HepG2 (cell line): ENCODE data around the gene NPB. TPM values are rescaled to one million over a fixed set of nuclear protein-coding genes. Genes with fewer than 3 reads are reported as not detected.

Experiments
- ATM ChIP-seq: fragments of 450-650 bp; IDR thresholded peaks from 2 replicates; pipeline ENCODE4 v1.7.1; 2017; ENCODE audit warnings: mild to moderate bottlenecking, borderline replicate concordance
- EP300 ChIP-seq, 3 experiments: sonication (generic) in 1 of 3; formaldehyde crosslinking in 1 of 3; IDR thresholded peaks; 2 replicates each; pipeline versions ENCODE4 v1.5.1 to v1.6.1; 2011 to 2020; ENCODE audit warnings: low read depth in 2 of 3, low read length in 2 of 3, borderline replicate concordance in 1 of 3, improper control_type of control experiment in 1 of 3, mild to moderate bottlenecking in 1 of 3, missing genetic modification reagents in 1 of 3, moderate library complexity in 1 of 3
- HOXA9 ChIP-seq: sonication (generic); formaldehyde crosslinking; IDR thresholded peaks from 2 replicates; pipeline ENCODE4 v1.8.1; 2022; ENCODE audit warnings: missing genetic modification reagents, mild to moderate bottlenecking, moderate library complexity, borderline replicate concordance
- HOXD1 ChIP-seq: sonication (generic); formaldehyde crosslinking; IDR thresholded peaks from 2 replicates; pipeline ENCODE4 v1.5.0; 2020; ENCODE audit warnings: missing genetic modification reagents
- JUNB ChIP-seq: sonication (generic); formaldehyde crosslinking; IDR thresholded peaks from 2 replicates; pipeline ENCODE4 v1.8.0; 2022; ENCODE audit warnings: missing genetic modification reagents, mild to moderate bottlenecking, borderline replicate concordance
- NONO ChIP-seq, 2 experiments: fragments of 450-650 bp in 1 of 2; sonication (generic) in 1 of 2; formaldehyde crosslinking in 1 of 2; IDR thresholded peaks in 1 of 2; conservative IDR thresholded peaks in 1 of 2; 2 replicates each; pipeline versions ENCODE4 v1.6.1 to v1.8.0; 2017 to 2022; ENCODE audit warnings: mild to moderate bottlenecking in 1 of 2, missing genetic modification reagents in 1 of 2, moderate library complexity in 1 of 2
- PAWR ChIP-seq: sonication (generic); formaldehyde crosslinking; IDR thresholded peaks from 2 replicates; pipeline ENCODE4 v1.4.0; 2020; ENCODE audit warnings: missing genetic modification reagents, mild to moderate bottlenecking, borderline replicate concordance
- RARA ChIP-seq: IDR thresholded peaks from 2 replicates; pipeline ENCODE4 v1.6.1; 2016; ENCODE audit warnings: missing genetic modification reagents, missing compliant biosample characterization
- RBAK ChIP-seq: sonication (generic); formaldehyde crosslinking; IDR thresholded peaks from 2 replicates; pipeline ENCODE4 v1.5.1; 2020; ENCODE audit warnings: mild to moderate bottlenecking, missing genetic modification reagents
- REPIN1 ChIP-seq: sonication (generic); formaldehyde crosslinking; IDR thresholded peaks from 2 replicates; pipeline ENCODE4 v1.8.0; 2022; ENCODE audit warnings: missing genetic modification reagents, low read depth, mild to moderate bottlenecking, borderline replicate concordance
- RFX5 ChIP-seq: IDR thresholded peaks from 2 replicates; pipeline ENCODE4 v1.6.1; 2011; ENCODE audit warnings: low read depth, low read length, improper control_type of control experiment
- SNAPC2 ChIP-seq: sonication (generic); formaldehyde crosslinking; IDR thresholded peaks from 2 replicates; pipeline ENCODE4 v1.8.1; 2022; ENCODE audit warnings: mild to moderate bottlenecking, missing genetic modification reagents
- SRSF1 ChIP-seq: fragments of 200-400 bp; formaldehyde crosslinking; optimal IDR thresholded peaks from 2 replicates; pipeline ENCODE3; 2017; ENCODE audit warnings: mild to moderate bottlenecking, low read depth, low read length, moderate library complexity
- ZBTB7B ChIP-seq: sonication (generic); formaldehyde crosslinking; IDR thresholded peaks from 2 replicates; pipeline ENCODE4 v1.4.0; 2020; ENCODE audit warnings: missing genetic modification reagents
- ZNF468 ChIP-seq: sonication (generic); formaldehyde crosslinking; IDR thresholded peaks from 2 replicates; pipeline ENCODE4 v1.8.0; 2022; ENCODE audit warnings: mild to moderate bottlenecking, moderate library complexity, missing genetic modification reagents
- ZNF543 ChIP-seq: sonication (generic); formaldehyde crosslinking; IDR thresholded peaks from 2 replicates; pipeline ENCODE4 v1.4.0; 2020; ENCODE audit warnings: mild to moderate bottlenecking, missing genetic modification reagents
- ZNF607 ChIP-seq: sonication (generic); formaldehyde crosslinking; IDR thresholded peaks from 2 replicates; pipeline ENCODE4 v1.5.1; 2020; ENCODE audit warnings: missing genetic modification reagents, mild to moderate bottlenecking, borderline replicate concordance
- ZNF775 ChIP-seq: sonication (generic); formaldehyde crosslinking; IDR thresholded peaks from 2 replicates; pipeline ENCODE4 v1.4.0; 2020; ENCODE audit warnings: missing genetic modification reagents, mild to moderate bottlenecking, moderate library complexity, borderline replicate concordance
- ZSCAN12 ChIP-seq: sonication (generic); formaldehyde crosslinking; IDR thresholded peaks from 2 replicates; pipeline ENCODE4 v1.9.0; 2021; ENCODE audit warnings: mild to moderate bottlenecking, missing genetic modification reagents
- polyA plus RNA-seq, 8 experiments: library from polyadenylated mRNA; depleted of rRNA in 3 of 8; stranded (reverse) in 7 of 8; unstranded in 1 of 8; fragments of >200 nt; fragmentation: Illumina TruSeq in 4 of 8; extraction: Trizol in 4 of 8; gene quantifications; 2 replicates each; pipeline versions ENCODE4 v1.2.1 to v1.2.3, GENCODE V29; 2011 to 2016; ENCODE audit warnings: low read depth in 4 of 8, missing spikeins in 1 of 8, mixed read lengths in 1 of 8; ENCODE audit not compliant: insufficient read depth in 1 of 8
- total RNA-seq, 5 experiments: library from RNA; depleted of rRNA; stranded (reverse); fragments of >200 nt; fragmentation: Illumina TruSeq; extraction: Trizol; gene quantifications; 2 replicates each; pipeline ENCODE4 v1.2.3, GENCODE V29; 2016; ENCODE audit warnings: low read depth in 1 of 5
- TF ChIP-seq, protein P1 (sequence below): sonication (generic); formaldehyde crosslinking; IDR thresholded peaks from 2 replicates; pipeline ENCODE4 v1.5.1; 2020; ENCODE audit warnings: mild to moderate bottlenecking, missing genetic modification reagents, borderline replicate concordance
- TF ChIP-seq, protein P2 (sequence below): IDR thresholded peaks from 2 replicates; pipeline ENCODE4 v1.6.1; 2016
- TF ChIP-seq, protein P3 (sequence below): sonication (generic); formaldehyde crosslinking; IDR thresholded peaks from 2 replicates; pipeline ENCODE4 v1.8.0; 2022; ENCODE audit warnings: mild to moderate bottlenecking, missing genetic modification reagents, moderate library complexity

Gene NPB
- total and polyA plus RNA-seq, 2 of the 13 experiments (the other 11 are each of a cell fraction or from before 2014, with no cell fraction given) = 0.11 to 0.93 TPM

DNA sequence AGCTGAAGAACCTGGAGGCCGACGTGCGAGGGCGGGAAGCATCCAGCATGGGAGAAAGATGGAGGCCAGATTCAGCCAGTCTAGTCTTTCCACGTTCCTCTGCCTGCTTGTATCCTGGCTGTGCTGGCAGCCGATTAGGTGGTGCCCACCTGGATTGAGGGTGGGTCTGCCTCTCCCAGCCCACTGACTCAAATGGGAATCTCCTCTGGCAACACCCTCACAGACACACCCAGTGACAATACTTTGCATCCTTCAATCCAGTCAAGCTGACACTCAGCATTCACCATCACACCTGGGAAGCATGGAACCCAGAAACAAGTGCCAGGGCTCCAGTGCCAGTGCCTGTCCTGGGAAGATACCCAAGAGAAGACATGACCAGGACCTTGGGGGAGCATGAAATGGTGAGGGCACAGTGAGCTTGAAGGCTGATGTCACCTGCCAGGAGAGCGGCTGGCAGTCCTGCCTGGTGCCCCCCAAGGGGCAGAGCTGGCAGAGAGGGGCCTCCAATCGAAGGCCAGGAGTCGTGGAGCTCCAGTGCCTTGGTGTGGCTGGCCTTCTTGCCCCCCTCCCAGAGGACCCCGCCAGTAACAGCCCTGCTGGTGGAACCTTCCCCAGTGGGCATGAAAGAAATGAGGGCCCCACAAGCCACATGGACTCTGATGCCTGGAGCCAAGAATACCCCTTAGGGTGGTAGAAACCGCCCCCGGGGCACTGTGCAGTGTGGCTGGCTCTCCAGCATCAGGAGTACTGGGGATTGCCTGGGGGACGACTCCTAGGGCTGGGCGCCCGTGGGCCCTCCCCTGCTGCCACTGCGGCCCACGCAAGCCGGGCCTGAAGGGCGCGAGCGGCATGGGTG lies 643 bp upstream of the NPB start (continued):
- TF ChIP-seq RARA (CRISPR knock-in tag) (no peak), SNAPC2 (no peak), ATM (no peak), ZNF607 (CRISPR knock-in tag) (no peak; the same call in 1 of the 2 replicates), PAWR (CRISPR knock-in tag) (no peak), HOXA9 (CRISPR knock-in tag) (no peak), ZNF543 (CRISPR knock-in tag) (no peak), RBAK (CRISPR knock-in tag) (no peak), EP300 (IDR thresholded peaks at IDR 0.05; ENCODE audit: low read depth in 2 of 2, low read length in 2 of 2) (no peak), EP300 (CRISPR knock-in tag; IDR thresholded peaks at IDR 0.05; ENCODE audit: borderline replicate concordance) (no peak), REPIN1 (CRISPR knock-in tag) (0 out of 2 replicates have a peak, but pooled peaks have one; percentile 20), HOXD1 (CRISPR knock-in tag) (0 out of 2 replicates have a peak, but pooled peaks have one; percentile 29), ZNF468 (no peak), ZBTB7B (CRISPR knock-in tag) (0 out of 2 replicates have a peak, but pooled peaks have one; percentile 25), ZNF775 (CRISPR knock-in tag) (no peak), JUNB (CRISPR knock-in tag) (no peak), RFX5 (no peak), ZSCAN12 (CRISPR knock-in tag) (no peak), NONO (IDR thresholded peaks at IDR 0.05) (no peak), NONO (CRISPR knock-in tag; conservative IDR thresholded peaks at IDR 0.05) (no peak), SRSF1 (peak; percentile 63)
- TF ChIP-seq, protein P1, sequence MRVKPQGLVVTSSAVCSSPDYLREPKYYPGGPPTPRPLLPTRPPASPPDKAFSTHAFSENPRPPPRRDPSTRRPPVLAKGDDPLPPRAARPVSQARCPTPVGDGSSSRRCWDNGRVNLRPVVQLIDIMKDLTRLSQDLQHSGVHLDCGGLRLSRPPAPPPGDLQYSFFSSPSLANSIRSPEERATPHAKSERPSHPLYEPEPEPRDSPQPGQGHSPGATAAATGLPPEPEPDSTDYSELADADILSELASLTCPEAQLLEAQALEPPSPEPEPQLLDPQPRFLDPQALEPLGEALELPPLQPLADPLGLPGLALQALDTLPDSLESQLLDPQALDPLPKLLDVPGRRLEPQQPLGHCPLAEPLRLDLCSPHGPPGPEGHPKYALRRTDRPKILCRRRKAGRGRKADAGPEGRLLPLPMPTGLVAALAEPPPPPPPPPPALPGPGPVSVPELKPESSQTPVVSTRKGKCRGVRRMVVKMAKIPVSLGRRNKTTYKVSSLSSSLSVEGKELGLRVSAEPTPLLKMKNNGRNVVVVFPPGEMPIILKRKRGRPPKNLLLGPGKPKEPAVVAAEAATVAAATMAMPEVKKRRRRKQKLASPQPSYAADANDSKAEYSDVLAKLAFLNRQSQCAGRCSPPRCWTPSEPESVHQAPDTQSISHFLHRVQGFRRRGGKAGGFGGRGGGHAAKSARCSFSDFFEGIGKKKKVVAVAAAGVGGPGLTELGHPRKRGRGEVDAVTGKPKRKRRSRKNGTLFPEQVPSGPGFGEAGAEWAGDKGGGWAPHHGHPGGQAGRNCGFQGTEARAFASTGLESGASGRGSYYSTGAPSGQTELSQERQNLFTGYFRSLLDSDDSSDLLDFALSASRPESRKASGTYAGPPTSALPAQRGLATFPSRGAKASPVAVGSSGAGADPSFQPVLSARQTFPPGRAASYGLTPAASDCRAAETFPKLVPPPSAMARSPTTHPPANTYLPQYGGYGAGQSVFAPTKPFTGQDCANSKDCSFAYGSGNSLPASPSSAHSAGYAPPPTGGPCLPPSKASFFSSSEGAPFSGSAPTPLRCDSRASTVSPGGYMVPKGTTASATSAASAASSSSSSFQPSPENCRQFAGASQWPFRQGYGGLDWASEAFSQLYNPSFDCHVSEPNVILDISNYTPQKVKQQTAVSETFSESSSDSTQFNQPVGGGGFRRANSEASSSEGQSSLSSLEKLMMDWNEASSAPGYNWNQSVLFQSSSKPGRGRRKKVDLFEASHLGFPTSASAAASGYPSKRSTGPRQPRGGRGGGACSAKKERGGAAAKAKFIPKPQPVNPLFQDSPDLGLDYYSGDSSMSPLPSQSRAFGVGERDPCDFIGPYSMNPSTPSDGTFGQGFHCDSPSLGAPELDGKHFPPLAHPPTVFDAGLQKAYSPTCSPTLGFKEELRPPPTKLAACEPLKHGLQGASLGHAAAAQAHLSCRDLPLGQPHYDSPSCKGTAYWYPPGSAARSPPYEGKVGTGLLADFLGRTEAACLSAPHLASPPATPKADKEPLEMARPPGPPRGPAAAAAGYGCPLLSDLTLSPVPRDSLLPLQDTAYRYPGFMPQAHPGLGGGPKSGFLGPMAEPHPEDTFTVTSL = no peak
- TF ChIP-seq, protein P2, sequence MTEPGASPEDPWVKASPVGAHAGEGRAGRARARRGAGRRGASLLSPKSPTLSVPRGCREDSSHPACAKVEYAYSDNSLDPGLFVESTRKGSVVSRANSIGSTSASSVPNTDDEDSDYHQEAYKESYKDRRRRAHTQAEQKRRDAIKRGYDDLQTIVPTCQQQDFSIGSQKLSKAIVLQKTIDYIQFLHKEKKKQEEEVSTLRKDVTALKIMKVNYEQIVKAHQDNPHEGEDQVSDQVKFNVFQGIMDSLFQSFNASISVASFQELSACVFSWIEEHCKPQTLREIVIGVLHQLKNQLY = no peak
- TF ChIP-seq, protein P3, sequence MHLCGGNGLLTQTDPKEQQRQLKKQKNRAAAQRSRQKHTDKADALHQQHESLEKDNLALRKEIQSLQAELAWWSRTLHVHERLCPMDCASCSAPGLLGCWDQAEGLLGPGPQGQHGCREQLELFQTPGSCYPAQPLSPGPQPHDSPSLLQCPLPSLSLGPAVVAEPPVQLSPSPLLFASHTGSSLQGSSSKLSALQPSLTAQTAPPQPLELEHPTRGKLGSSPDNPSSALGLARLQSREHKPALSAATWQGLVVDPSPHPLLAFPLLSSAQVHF (CRISPR knock-in tag) = no peak
